ENCODE results near the gene RIT2.

RIT2 gene

GRCh38 chr18:42956287-42956686 lies 159.2 kb downstream of the RIT2 start:
- Mint-ChIP-seq H3K27ac (no peak overlapping the region), H3K4me3 (no peak overlapping the region), H3K36me3 (ENCODE audit: low read depth) (no peaks in the 10 kb centered on the region), H3K4me1 (no peaks in the 10 kb centered on the region), H3K27me3 (ENCODE audit: low read depth, poor library complexity) (no peaks in the 10 kb centered on the region), H3K9me3 (no peaks in the 10 kb centered on the region)
- TF ChIP-seq CTCF (IDR thresholded peaks at IDR 0.05), result no peak
- DNase-seq, result no peak

GRCh38 chr18:42954887-42955286 lies 160.6 kb downstream of the RIT2 start:
- H3K9me3 Mint-ChIP-seq, result no peaks in the 10 kb centered on the region
- no peaks in the 10 kb centered on the region for H3K27me3 Mint-ChIP-seq (ENCODE audit: low read depth, poor library complexity)
- no peak overlapping the region for H3K27ac Mint-ChIP-seq
- no peak for TF ChIP-seq CTCF (IDR thresholded peaks at IDR 0.05)
- no peak for DNase-seq
- H3K4me3 Mint-ChIP-seq, result no peak overlapping the region
- H3K4me1 Mint-ChIP-seq, result no peaks in the 10 kb centered on the region
- no peaks in the 10 kb centered on the region for H3K36me3 Mint-ChIP-seq (ENCODE audit: low read depth)

- Mint-ChIP-seq H3K4me1 (no peaks in the 10 kb centered on the region), H3K36me3 (ENCODE audit: low read depth) (no peaks in the 10 kb centered on the region)
These were observed 162.2 kb downstream of the RIT2 start for GRCh38 chr18:42953306-42953705.

GRCh38 chr18:42950732-42951131 lies 164.8 kb downstream of the RIT2 start:
- no peaks in the 10 kb centered on the region for H3K4me1 Mint-ChIP-seq
- no peak for TF ChIP-seq CTCF (IDR thresholded peaks at IDR 0.05)
- H3K36me3 Mint-ChIP-seq (ENCODE audit: low read depth), result no peaks in the 10 kb centered on the region
- H3K4me3 Mint-ChIP-seq, result no peak overlapping the region
- no peaks in the 10 kb centered on the region for H3K27me3 Mint-ChIP-seq (ENCODE audit: low read depth, poor library complexity)
- no peak overlapping the region for H3K27ac Mint-ChIP-seq
- DNase-seq, result no peak
- no peaks in the 10 kb centered on the region for H3K9me3 Mint-ChIP-seq

More at GRCh38 chr18:42953306-42953705, 162.2 kb downstream of the RIT2 start:
- Mint-ChIP-seq H3K9me3 (no peaks in the 10 kb centered on the region), H3K27ac (no peak overlapping the region), H3K4me3 (no peak overlapping the region), H3K27me3 (ENCODE audit: low read depth, poor library complexity) (no peaks in the 10 kb centered on the region)
- no peak for DNase-seq
- TF ChIP-seq CTCF (IDR thresholded peaks at IDR 0.05), result no peak

GRCh38 chr18:42948831-42949230 lies 166.7 kb downstream of the RIT2 start:
- Mint-ChIP-seq H3K4me1 (no peaks in the 10 kb centered on the region), H3K27ac (no peak overlapping the region), H3K9me3 (no peaks in the 10 kb centered on the region), H3K4me3 (no peak overlapping the region), H3K36me3 (ENCODE audit: low read depth) (no peaks in the 10 kb centered on the region), H3K27me3 (ENCODE audit: low read depth, poor library complexity) (no peaks in the 10 kb centered on the region)
- TF ChIP-seq CTCF (IDR thresholded peaks at IDR 0.05), result no peak
- no peak for DNase-seq

- DNase-seq, result no peak
- Mint-ChIP-seq H3K27ac (no peak overlapping the region), H3K9me3 (no peaks in the 10 kb centered on the region), H3K36me3 (ENCODE audit: low read depth) (no peaks in the 10 kb centered on the region), H3K4me1 (no peaks in the 10 kb centered on the region), H3K4me3 (no peak overlapping the region), H3K27me3 (ENCODE audit: low read depth, poor library complexity) (no peaks in the 10 kb centered on the region)
- no peak for TF ChIP-seq CTCF (IDR thresholded peaks at IDR 0.05)
These were observed 173.6 kb downstream of the RIT2 start for GRCh38 chr18:42941860-42942259.

Measured in nephron progenitor cell (in vitro differentiated cells).